ENCODE measurements around the gene COL23A1. TPM values are rescaled to one million over a fixed set of nuclear protein-coding genes. Genes with fewer than 3 reads are reported as not detected.

Gene COL23A1
- total RNA-seq, 2 donors from 2014 or later: 1.5 to 2.5 TPM

- Histone ChIP-seq H3K4me3 (no peak overlapping the region), H3K4me1 (ENCODE audit: control insufficient read depth in 1 of 2, low read depth in 2 of 2) (no peaks in the 10 kb centered on the region), H3K9me3 (no peaks in the 10 kb centered on the region), H3K27ac (no peak overlapping the region), H3K27me3 (replicated peaks; ENCODE audit: insufficient read depth) (no peaks in the 10 kb centered on the region), H3K36me3 (no peaks in the 10 kb centered on the region)
- DNase-seq (ENCODE audit: low spot score): no peak
- no peak for TF ChIP-seq CTCF (IDR thresholded peaks at IDR 0.05)
- no peak for ATAC-seq (ENCODE audit: insufficient number of reproducible peaks, low FRiP score, low read depth)
Observed at GRCh38 chr5:178396796-178397720, 193.1 kb downstream of the COL23A1 start.

- H3K27ac ChIP-seq: no peak overlapping the region
- DNase-seq (ENCODE audit: low spot score): no peak
- no peaks in the 10 kb centered on the region for H3K36me3 ChIP-seq
- H3K9me3 ChIP-seq: no peaks in the 10 kb centered on the region
- H3K4me3 ChIP-seq: no peak overlapping the region
- no peaks in the 10 kb centered on the region for H3K4me1 ChIP-seq (ENCODE audit: control insufficient read depth in 1 of 2, low read depth in 2 of 2)
- no peaks in the 10 kb centered on the region for H3K27me3 ChIP-seq (replicated peaks; ENCODE audit: insufficient read depth)
- no peak for TF ChIP-seq CTCF (IDR thresholded peaks at IDR 0.05)
- ATAC-seq (ENCODE audit: insufficient number of reproducible peaks, low FRiP score, low read depth): no peak
Observed at GRCh38 chr5:178394074-178394473, 196.1 kb downstream of the COL23A1 start.

GRCh38 chr5:178392931-178393394 lies 197.2 kb downstream of the COL23A1 start:
- H3K4me1 ChIP-seq (ENCODE audit: control insufficient read depth in 1 of 2, low read depth in 2 of 2): no peaks in the 10 kb centered on the region
- no peak overlapping the region for H3K27ac ChIP-seq
- H3K9me3 ChIP-seq: no peaks in the 10 kb centered on the region
- ATAC-seq (ENCODE audit: insufficient number of reproducible peaks, low FRiP score, low read depth): no peak
- no peak for TF ChIP-seq CTCF (IDR thresholded peaks at IDR 0.05)
- no peak overlapping the region for H3K4me3 ChIP-seq
- no peaks in the 10 kb centered on the region for H3K27me3 ChIP-seq (replicated peaks; ENCODE audit: insufficient read depth)
- no peak for DNase-seq (ENCODE audit: low spot score)
- H3K36me3 ChIP-seq: no peaks in the 10 kb centered on the region

- no peaks in the 10 kb centered on the region for H3K27me3 ChIP-seq (replicated peaks; ENCODE audit: insufficient read depth)
- H3K9me3 ChIP-seq: no peaks in the 10 kb centered on the region
- H3K4me1 ChIP-seq (ENCODE audit: control insufficient read depth in 1 of 2, low read depth in 2 of 2): no peaks in the 10 kb centered on the region
- ATAC-seq (ENCODE audit: insufficient number of reproducible peaks, low FRiP score, low read depth): no peak
- no peak for DNase-seq (ENCODE audit: low spot score)
- H3K27ac ChIP-seq: no peak overlapping the region
- no peaks in the 10 kb centered on the region for H3K36me3 ChIP-seq
- no peak for TF ChIP-seq CTCF (IDR thresholded peaks at IDR 0.05)
- no peak overlapping the region for H3K4me3 ChIP-seq
Observed at GRCh38 chr5:178392386-178392785, 197.8 kb downstream of the COL23A1 start.

- no peak for ATAC-seq (ENCODE audit: insufficient number of reproducible peaks, low FRiP score, low read depth)
- DNase-seq (ENCODE audit: low spot score): no peak
- Histone ChIP-seq H3K4me1 (ENCODE audit: control insufficient read depth in 1 of 2, low read depth in 2 of 2) (no peaks in the 10 kb centered on the region), H3K27me3 (replicated peaks; ENCODE audit: insufficient read depth) (no peaks in the 10 kb centered on the region), H3K9me3 (no peaks in the 10 kb centered on the region), H3K4me3 (no peak overlapping the region), H3K36me3 (no peaks in the 10 kb centered on the region), H3K27ac (no peak overlapping the region)
- TF ChIP-seq CTCF (IDR thresholded peaks at IDR 0.05): no peak
Observed at GRCh38 chr5:178391480-178391879, 198.7 kb downstream of the COL23A1 start.

All from thoracic aorta (tissue), 2 donors.